C4-2B (cell line): ENCODE data around the gene SEMA6A.

Experiments
- CTCF ChIP-seq: fragments of 450-650 bp; conservative IDR thresholded peaks from 2 replicates; pipeline ENCODE4 v1.5.1; 2017; ENCODE audit warnings: mild to moderate bottlenecking
- ZFX ChIP-seq: fragments of 450-650 bp; IDR thresholded peaks from 2 replicates; pipeline ENCODE4 v1.6.1; 2017

GRCh38 chr5:116449458-116449857, 125.2 kb downstream of the SEMA6A start:
- TF ChIP-seq CTCF (no peak), ZFX (no peak)
